Inflammatory macrophage treated with lipopolysaccharide for 1 hour (primary cell): ENCODE measurements around the gene HMGCLL1.
A peak's percentile ranks its signal among the peaks of the same experiment; 100 is the strongest.

Experiments
- DNase-seq, 2 donors: peaks; one replicate each; pipeline ENCODE4 v3.0.0-alpha.2; 2020 to 2022

HMGCLL1 gene

DNA sequence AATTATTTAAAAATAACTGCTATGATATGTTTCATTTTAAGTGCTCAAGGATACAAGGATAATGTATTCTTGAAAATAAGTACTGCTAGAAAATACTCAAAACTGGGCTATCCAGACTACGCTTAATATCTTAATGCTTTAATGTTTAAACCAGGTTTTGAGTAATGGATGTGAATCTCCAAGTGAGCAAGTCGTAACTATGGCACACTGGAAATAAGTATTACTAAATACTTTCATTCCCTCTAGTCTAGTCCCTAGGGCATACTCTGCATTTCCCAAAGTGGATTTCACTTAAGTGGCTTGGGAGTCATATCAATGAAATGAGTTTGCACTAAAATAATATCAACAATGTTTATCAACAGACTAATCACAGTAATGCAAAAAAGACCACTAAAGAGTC, 48.1 kb downstream of the HMGCLL1 start:
- no peak for DNase-seq

- DNase-seq = peak in 1 of 2 donors; percentile 3
Measured at GRCh38 chr6:55528624-55529023, 50.4 kb downstream of the HMGCLL1 start.

GRCh38 chr6:55524441-55524840, 54.6 kb downstream of the HMGCLL1 start:
- no peak for DNase-seq

DNA sequence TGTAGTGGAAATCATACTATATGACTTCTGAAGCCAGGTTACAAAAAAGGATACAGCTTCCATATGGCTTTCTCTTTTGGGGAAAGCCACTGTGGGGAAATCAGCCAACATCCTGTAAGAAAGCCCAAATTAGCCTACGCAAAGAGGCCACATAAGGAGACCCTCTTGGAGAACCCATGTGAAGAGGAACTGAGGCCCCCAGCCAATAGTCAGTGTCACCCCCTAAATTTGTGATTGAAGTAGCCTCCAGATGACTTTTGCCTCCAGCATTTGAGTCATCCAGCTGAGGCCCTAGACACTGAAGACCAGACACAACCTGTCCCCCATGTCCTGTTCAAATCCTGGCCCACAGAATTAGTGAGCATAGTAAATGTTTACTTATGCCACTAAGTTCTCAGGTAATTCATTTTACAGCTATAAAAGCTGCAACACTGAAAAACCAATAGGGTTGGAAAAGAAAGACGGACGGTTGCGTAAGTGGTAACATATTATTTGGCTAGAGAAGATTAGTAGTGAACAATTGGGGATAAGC, 60.4 kb downstream of the HMGCLL1 start:
- no peak for DNase-seq

DNA sequence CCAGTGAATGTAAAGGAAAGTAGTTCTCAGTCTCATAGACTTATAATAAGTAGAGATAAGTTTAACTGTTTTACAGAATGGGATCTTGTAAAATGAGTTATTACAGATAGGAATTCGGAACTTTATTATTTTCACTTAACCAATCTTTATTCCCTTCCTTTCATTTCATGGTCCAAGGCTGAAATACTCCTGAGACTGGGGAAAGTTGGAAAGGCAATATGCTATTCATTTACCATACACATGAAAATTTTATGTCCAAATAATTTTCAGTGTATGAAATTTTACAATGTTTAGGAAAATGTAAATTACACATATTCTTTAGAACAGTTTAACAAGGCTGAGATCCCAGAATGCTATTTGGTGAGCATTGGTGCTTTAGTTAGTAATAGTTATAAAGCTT, 62.3 kb downstream of the HMGCLL1 start:
- DNase-seq = no peak

DNA sequence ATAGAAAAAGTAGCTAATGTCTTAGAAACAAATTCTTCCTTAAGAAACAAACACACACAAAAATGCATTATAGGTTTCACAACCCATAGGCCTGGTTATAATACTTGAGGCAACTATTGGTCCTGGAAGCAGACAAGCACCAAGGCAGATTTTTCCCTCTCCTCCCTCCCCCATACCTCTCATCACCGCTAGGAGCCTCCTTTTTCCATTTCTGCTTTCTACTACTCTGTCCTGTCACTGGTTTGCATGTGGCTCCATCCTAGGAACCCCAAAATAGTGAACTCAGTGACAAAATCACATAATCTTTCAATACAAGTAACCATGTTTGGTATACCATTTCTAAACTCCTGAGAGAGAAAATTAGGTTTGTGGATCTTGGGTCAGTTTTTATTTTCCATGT, 66.1 kb downstream of the HMGCLL1 start:
- DNase-seq = no peak

DNA sequence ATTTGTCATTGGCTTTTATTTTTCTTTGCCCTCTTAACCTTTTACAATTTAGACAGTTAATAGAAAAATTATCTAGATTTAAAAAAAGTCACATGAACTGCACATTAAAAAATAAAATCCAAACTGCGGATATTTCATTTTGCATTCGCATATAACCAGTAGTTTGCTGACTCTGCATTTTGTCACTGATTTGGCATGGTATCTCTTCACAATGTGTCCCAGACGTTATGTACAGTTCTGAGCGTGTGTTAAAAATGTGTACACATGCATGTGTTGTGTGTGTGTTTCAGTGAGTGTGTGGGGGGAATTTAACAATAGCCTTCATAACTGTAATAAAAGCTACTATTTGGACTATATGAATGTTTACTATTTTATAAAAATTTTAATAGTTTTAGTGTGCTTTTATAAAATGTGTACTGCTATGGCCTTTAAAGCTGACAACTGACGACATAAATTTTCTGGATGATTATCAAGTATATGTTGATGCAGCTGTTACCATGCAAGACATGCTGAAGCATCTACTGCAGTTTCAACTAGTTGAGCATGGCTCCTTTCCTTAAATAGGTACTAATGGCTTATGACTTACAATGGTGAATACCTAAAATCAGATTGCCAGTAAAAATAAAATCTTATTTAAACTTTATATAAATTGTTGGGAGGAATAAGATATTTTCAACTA, 67.7 kb downstream of the HMGCLL1 start:
- no peak for DNase-seq

- DNase-seq = no peak
Measured at GRCh38 chr6:55499591-55499990, 79.4 kb downstream of the HMGCLL1 start.

DNA sequence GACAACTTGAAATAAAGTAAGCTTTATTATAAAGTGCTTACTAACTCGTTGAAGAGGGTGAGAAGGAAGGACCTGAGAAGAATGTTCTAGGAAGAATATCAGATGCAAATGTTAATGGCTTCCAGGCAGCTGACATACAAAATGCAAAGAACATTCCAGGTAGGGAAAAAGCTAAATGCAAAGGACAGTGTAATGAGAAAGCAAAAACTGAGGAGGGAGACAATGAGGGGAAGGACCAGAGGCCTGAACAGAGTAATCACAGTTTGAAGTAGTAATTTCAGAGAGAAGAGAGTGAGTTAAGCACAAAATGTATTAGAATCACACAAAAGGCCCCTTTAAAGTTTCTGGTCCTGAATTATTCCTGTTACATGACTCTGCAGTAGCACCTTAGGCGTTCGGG, 81.3 kb downstream of the HMGCLL1 start:
- DNase-seq = no peak

DNA sequence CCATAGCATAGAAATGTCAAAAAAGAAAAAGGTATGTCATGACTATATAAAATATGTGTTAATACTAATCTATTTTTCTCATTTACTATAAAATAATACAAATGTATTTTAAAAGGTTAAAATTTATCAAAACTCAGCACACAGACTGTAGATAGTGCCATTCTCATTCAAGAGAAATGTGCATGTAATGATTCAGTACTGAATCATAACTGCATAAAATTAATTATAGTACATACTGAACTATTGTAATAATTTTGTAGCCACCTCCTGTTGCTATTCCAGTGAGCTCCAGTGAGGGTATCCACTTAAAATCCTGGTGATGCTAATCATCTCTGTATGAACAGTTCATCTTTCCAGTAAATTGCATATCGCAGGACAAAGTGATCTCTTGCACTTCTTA, 82.8 kb downstream of the HMGCLL1 start:
- DNase-seq = no peak

DNA sequence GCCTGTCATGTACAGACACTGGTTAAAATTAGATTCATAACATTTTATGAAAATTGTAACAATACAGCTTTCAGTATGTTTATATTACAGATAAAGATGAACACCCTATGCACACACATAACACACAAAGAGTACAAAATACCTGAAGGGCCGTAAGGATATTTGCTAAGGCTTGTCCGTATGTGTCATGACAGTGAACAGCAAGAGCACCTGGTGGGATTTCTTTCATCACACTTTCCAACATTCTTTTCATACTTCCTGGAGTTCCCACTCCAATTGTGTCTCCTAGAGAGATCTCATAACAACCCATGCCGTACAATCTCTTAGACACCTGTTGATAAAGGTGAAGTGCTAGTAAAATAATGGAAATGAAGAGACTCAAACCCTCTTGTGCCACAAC, 83.7 kb downstream of the HMGCLL1 start:
- DNase-seq = no peak

DNA sequence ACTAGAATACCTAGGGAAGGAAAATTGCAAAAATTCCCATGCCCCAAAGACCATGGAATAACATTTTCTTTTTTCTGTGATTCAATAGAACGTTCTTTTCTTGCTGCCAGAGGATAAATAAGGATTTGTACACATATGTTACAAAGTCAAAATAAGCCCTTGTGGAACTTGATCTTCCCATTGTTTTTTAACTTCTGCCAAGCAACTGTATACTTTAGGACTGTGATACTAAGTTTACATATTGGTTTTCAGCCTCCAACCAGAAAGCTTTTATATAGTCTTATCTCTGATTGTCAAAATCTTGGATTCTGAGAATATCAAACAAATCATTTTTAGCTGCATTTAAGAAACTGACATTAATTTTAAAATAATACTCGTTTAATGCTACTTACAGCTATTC, 84.6 kb downstream of the HMGCLL1 start:
- no peak for DNase-seq

DNA sequence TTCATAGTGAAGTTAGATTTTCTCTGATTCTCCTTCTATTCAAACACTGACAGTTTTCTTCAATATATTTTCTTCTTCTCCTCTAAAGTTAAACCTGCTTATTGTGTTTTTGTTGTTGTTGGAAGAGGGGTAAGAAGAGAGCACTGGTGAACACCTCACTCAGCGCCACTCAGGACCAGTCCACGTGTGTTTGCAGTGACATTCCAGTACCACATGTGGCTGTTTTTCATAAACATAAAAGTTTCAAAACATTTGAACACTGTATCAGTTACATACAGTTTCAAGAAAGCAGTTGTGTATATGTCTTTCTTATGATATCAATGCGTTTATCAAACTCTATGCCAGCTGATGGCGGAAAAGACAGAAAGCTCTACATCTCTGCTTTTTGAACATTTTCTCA, 86.7 kb downstream of the HMGCLL1 start:
- DNase-seq = no peak

- no peak for DNase-seq
Measured at GRCh38 chr6:55490871-55491270, 88.1 kb downstream of the HMGCLL1 start.

DNA sequence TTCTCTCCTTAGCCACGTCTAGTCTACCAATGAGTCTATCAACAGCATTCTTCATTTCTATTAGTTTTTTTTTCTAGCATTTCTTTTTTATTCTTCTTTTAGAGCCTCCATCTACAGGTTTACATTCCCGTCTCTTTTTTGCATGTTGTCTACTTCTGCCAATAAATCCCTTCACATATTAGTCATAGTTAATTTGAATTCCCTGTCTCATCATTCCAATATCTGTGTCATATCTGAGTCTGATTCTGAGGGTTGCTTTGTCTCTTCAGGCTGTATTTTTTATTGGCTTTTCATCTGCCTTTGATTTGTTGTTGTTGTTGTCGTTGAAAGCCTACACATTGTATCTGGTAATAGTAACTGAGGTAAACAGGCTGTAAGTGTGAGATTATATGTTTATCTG, 104.6 kb downstream of the HMGCLL1 start:
- no peak for DNase-seq

GRCh38 chr6:55473722-55474121, 105.3 kb downstream of the HMGCLL1 start:
- DNase-seq = no peak

- no peak for DNase-seq
Measured at GRCh38 chr6:55469951-55470366, 109.0 kb downstream of the HMGCLL1 start.

DNA sequence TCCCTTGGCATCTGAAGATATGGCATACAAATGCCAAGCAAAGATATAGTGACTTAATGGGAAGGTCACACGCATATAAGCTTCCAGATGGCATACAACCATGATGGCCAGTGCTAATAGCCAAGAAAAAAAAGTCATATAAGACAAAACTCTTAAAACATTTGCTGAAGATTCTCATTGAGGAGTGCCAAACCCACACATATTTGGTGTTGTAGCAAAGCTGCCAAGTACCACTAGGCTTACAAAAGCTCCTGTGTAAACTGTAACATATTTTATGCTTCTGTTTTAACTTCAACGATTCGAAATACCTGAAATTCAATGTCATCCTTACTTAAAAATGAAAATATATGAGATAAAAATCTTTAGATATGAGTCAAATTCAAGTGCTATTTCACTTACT, 123.0 kb downstream of the HMGCLL1 start:
- DNase-seq = no peak

DNA sequence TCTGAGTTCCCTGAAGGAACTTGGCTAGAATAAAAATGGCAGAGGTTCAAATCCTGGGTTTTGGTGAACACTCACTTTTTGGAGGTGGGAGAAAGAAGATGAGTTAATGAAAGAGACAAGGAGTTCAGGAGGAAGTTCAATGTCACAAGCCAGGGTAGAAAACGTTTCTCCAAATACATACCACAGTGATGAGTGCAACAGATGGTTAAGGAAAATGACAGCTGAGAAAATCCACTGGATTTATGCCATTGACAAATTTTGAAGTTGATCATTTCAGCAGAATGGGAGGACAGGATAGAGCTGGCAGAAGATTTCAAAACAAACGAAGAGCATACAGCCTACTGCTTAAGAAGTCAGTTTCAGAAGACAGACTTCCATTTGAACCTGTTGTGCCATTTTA, 129.0 kb downstream of the HMGCLL1 start:
- no peak for DNase-seq

- DNase-seq = no peak
Measured at GRCh38 chr6:55449225-55449624, 129.8 kb downstream of the HMGCLL1 start.

DNA sequence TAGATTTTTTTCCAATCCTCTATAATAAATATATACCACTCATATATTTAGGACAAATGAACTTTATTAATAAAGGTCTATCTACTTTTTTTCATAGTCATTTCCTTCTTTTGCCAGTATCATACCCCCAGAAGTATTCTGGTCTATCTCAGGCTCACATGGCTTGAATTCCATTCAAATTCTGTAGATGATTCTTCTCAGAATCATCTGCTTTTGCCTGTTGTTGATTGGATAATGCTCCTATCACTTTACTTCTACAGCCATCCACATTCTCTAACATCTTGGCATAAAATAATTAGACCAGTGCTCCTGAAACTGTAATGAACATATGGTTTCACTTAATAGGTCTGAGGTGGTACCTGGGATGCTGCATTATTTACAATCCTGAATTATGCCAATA, 130.5 kb downstream of the HMGCLL1 start:
- no peak for DNase-seq

DNA sequence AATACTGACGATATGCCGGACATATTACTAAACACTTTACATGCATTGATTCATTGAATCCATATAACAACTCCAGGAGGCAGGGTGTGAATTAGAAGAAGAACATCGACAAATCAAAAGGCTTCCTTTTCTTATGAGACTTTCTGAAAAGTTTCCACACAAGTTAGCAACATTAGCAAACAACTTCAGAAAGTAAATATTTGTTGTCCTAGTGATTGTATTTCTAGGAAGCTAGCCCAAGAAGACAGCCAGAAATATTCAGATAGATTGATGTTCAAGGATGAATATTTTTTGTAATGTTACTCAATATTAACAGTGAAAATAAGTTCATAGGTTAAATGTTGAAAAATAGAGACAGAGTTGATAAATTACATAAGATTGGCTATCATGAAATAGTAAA, 131.1 kb downstream of the HMGCLL1 start:
- DNase-seq = no peak

DNA sequence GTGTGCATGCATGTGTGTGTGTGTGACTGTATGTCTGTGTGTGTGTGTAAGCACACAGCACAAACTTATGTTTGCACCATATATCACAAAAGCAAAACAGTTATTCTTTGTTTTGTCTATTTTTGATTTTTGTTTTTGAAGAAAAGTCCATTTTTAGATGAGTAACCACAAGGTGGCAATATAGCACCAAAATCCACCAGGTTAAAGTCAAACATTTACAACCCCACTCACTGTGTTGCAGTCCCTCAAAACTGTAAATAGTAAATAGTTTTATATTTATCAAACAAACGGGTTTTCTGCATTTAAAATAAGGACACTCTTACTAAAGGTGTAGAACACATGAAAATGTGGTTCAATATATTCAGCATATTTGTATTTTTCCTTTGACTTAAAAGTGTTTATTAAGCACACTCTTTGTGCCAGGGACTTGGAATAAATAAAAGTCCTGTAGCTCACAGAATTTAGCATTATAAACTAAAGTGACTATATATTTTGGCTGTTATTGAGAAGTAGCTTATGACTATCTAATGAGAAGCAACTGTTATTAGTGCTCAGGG, 133.3 kb downstream of the HMGCLL1 start:
- peak in 1 of 2 donors; percentile 21 for DNase-seq

DNA sequence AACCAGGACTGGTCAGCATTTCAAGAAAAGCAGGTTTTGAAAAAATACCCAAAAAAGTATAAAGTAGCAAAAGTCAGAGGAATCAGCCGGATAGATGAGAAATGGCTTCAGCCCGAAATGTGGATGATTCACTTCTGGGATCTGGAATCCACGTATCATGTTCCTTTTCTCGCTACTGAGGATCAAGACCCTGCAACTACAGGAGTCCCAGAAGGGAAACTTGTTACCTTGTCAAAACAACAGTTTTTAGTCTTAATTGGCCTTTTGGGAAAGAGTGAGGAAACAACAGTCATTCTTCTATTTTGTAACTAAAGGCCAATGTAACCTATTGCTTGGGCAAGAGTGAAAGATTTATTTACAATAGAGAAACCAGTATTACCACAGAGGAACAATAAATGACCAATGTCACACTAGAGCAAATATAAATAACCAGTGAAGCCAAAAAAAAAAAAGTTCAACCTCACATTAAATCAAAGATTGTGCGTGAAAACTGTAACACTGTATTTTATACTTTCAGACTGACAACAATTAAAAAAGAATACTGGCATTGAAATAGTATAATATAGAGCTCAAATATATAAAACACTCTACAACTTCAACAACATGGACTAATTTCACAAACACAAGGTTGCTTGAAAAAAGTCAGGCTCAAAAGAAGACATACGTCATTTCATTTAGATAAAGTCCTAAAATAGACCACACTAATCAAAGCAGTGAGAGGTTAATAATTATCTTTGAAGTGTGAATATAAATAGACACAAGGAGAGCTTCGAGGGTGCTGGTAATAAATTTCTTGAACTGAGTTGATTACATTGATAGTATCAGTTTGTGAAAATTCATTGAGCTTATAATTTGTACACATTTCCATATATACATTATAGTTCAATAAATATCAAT, 135.5 kb downstream of the HMGCLL1 start:
- DNase-seq = no peak
